NK-92 (cell line): Measurements from ENCODE around the gene RINL.
"Not testable (repeated sequence)": the region's sequence is repeated elsewhere in the genome, so short reads cannot be mapped to it uniquely, and the experiment has no call there.

Experiments used
- DNase-seq: peaks from one replicate; lab custom pipeline; 2025; ENCODE audit not compliant: unreplicated experiment; lab: John Stamatoyannopoulos, UW

The RINL gene

DNA sequence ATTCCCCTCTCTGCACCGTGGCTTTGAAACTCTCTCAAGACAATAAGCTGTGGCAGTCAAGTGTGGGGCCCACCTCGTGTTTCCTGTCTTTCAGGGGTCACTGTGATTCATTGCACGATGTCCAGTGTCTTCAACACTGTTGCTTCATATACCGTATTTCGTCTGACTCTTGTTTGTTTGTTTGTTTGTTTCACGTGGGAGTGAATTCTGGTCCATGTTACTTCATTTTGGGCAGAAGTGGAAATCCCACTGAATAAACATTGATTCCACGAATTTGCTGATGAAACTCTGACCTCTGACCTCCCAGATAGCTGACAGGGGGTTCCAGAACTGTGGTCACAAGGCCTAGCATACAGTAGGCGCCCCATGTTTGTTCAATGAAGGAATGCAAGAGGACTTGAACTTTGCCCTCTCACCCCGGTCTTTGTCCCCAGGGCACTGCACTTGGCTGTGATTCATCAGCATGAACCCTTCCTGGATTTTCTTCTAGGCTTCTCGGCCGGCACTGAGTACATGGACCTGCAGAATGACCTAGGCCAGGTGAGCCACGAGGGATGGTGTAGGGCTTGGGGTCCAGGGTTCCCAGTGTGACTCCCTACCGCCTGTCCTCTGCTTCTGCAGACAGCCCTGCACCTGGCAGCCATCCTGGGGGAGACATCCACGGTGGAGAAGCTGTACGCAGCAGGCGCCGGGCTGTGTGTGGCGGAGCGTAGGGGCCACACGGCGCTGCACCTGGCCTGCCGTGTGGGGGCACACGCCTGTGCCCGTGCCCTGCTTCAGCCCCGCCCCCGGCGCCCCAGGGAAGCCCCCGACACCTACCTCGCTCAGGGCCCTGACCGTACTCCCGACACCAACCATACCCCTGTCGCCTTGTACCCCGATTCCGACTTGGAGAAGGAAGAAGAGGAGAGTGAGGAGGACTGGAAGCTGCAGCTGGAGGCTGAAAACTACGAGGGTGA, 26.8 kb upstream of the RINL start:
- no peak for DNase-seq

DNA sequence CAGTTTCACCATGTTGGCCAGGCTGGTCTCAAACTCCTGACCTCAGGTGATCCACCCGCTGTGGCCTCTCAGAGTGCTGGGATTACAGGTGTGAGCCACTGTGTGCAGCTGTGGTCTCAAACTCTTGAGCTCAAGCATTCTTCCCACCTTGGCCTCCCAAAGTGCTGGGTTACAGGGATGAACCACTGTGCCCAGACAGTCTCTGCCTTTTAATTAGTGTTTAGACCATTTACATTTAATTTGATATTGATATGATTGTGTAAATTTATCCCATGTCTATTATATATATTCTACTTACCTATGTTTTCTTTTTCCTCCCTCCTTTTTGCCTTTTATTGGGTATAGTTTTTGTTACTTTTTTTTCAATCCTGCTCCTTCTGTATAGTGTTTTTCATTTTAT, 23.6 kb upstream of the RINL start:
- DNase-seq: no peak

DNA sequence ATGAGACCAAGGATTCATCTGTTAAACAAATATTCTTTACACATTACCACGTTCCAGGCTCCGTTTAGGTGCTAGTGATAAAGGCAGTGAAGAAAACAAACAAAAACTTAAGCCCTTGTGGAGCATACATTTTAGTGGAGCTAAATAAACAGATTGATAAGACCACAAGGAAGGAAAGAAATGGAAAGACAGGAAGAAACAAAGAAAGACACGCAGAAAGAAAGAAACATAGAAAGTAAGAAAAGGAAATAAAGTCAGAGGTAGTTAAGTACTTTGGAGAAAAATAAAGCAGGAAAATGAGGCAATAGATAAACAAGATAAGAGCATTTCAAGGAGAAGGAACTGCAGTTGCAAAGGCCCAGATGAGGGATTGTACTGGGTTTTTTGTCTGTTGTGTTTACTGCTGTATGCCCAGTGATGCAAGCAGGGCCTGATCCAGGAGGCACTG, 22.7 kb upstream of the RINL start:
- no peak for DNase-seq

DNA sequence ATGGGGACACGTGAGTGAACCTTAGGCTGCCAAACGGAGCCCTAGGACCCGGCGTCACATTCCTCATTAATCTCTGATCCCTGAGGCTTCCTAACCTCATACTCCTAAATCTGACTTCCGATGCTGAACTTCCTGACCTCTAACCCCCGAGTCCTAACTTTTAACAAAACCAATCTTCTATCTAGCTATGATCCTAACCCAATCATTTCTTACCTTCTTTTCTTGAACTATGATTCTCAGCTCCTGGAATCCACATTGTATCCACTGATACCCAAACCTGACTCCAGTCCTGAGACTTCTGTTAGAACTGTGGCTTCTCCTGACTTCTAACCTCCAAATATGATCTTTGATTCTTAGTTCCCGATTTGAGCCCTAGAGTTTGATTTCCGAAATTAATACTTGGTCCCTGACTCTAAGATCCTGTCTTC, 22.1 kb upstream of the RINL start:
- no peak for DNase-seq

DNA sequence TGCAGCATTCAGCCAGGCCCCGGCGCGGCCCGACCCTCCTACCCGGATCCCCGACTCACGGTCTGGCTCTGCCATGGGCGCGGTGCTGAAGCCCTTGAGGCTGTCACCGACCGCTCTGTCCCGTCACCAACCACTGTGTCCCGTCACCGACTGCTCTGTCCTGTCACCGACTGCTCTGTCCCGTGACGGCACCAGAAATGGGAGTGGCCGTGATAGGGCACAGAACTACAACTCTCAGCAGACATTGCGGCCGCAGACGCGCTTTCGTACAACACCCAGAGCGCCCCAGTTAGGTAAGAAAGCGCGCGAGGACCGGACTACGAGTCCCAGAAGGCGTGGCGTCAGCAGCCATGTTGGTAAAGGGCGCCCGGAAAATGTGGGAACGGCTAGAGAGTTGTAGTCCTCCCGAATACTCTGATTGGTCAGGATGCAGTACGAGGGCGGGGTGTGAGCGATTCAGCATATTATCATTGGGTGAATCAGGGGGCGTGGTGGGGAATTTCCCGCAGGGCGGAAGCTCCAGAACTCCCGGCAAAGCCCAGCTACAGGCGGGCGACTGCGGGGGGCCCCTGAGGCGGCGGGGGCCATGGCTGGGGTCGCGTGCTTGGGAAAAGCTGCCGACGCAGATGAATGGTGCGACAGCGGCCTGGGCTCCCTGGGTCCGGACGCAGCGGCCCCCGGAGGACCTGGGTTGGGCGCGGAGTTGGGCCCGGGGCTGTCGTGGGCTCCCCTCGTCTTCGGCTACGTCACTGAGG, 21.5 kb upstream of the RINL start, which contains the start of the genes NFKBIB and SIRT2:
TSS of gene NFKBIB (plus strand) at position 523 of the 755 bp plus-strand sequence. CDS start at position 587, 64 bp downstream.
TSS of gene SIRT2 (minus strand) at position 172 of the 755 bp plus-strand sequence. CDS start at position 75, 97 bp downstream.
- DNase-seq: peak; percentile 95

DNA sequence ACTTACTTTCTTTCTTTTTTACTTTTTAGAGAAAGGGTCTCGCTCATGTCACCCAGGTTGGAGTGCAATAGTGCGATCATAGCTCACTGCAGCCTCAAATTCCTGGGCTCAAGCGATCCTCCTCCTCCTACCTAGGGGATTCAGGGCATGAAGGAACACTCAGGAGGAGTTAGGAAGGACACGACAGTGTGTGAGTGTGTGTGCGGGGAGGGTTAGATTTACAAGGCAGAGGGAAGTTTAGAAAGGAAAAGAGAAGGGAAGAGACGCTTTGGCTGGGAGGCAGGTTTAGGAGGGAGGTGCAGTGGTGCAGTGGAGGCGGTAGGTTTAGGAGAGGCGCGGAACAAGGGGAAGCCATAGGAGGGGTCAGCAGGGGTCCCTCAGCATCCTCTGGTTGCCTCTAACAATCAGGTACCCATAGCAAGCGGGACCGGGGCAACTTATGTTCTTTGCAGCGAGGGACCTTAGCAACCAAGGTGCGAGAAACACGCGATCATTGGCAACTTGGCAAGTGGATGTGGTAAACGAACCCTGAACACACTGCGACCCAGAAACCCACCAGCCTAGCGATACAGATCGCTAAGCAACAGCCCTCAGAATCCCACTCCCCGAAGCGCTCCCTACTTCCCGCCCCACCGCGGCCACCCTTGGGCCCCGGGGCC, 20.8 kb upstream of the RINL start:
- DNase-seq: no peak

DNA sequence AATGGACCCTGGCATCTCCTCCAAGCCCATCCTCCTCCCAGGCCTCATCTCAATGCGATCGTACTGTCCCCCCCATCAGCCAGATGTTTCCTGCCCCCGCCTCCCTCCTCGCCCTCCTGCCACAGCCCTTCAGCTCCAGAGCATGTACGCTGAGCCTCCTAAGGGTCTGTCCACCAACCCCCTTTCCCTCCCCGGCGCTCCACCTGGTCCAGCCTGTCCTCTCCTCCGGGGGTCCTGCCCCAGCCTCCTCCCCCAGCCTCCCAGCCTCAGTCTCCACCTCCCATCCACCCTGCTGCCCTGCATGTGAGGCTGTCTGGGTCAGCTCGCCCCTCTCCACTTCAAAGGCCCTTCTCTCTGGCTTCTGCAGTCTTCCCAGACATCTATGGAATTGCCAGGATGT, 16.9 kb upstream of the RINL start:
- no peak for DNase-seq

DNA sequence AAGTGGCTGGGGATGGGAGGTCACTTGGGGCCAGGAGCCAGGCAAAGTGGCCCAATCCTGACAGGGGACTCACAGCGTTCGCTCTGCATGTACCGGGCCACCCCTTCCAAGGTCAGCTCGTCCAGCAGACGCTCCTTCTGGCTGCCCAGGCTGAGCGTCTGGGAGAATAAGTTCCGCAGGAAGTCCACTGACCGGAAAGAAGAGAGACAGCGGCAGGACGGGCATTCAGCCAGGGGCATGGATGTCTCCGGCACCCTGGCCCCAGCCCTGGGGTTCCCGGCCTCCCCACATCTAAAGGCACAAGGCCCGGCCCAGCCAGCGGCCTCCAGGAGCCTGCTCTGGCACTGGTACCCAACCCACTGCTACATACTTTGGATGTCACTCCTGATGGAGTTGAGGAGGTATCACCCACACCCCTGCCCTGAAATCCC, 15.3 kb upstream of the RINL start:
- DNase-seq: no peak

DNA sequence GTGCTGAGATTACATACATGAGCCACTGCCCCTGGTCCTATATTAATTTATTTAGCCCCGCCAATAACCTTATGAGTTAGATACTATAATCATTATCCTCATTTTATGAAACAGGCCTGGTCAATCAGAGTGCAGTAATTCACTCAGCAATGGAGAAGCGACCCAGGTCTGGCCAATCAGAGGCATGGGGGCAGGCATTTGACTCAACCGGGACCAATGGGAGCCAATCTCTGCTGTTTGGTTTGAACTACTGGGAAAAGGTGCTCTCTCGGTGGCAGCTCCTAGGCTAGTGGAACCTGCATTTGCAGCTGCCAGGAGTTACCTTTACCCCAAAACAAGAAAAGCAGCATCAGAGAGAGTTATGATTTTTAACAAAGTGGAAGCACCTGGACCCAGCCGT, 14.8 kb upstream of the RINL start:
- no peak for DNase-seq

DNA sequence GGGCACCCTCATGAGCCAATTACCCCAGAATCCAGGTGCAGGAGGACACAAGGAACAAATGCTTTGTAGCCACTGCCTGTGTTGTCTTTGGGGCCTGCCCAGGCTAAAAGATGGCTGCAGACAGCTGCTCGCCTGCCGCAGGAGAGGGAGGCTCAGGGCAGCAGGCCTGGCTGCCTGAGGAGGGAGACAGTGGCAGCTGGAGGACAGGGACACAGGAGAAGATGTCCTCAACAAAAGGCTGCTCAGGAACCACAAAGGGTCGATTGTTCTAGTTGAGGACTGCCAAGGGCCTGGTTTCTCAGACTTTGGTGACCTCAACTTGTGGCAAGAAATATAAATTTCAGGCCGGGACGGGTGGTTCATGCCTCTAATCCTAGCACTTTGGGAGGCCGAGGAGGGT, 13.7 kb upstream of the RINL start:
- no peak for DNase-seq

DNA sequence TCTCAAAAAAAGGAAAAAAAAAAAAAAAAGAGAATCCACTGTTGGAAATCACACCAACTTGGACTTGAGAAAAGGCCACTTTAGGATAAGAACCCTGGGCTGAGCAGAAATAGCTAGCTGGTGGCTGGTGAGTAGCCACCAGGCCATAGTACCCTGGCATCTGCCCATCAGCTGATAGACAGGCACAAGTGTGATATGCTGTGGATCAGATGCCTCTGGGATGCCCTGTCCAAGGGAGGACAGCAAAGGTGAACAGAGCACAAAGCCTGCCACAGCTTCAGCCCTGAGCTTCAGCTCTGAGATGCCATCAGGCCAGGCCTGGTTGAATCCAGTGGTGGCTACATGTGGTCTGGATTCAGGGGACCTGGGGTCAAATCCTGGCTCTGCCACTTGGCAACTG, 12.6 kb upstream of the RINL start:
- no peak for DNase-seq

DNA sequence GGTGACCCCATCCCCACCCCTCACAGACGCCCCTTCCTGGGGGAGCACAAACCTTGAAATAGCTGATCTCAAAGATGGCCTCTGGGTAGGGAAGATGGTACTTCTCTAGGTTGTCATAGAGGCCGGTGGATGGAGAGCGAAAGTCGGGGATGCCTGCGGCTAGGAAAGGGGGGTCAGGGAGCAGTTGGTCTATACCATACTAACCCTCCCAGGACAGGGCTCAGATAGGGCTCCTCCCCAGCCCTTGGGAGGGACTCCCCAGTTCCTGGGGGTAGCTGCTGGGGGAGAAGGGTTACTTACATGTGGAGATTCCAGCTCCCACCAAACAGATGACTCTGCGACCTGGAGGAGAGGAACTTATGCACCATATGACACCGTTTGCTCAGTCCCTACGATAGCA, 11.7 kb upstream of the RINL start:
- DNase-seq: no peak

DNA sequence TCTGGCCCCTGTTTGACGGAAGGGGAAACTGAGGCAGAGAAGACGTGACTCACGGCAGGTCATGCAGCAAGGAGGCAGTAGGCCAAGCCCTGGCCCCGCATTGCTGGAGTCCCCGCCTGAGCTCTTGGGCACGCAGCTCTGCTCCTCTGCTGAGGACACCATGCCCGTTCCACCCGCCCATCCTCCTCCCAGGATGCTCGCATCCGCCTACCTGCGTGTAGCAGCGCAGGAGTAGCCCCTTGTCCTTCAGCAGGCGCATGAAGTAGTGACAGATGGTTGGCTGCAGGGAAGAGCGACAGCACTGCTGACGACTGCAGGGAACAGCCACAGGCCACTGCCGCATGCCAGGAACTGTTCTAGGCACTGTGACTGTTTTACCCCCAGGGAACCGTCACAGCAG, 10.8 kb upstream of the RINL start:
- DNase-seq: no peak

DNA sequence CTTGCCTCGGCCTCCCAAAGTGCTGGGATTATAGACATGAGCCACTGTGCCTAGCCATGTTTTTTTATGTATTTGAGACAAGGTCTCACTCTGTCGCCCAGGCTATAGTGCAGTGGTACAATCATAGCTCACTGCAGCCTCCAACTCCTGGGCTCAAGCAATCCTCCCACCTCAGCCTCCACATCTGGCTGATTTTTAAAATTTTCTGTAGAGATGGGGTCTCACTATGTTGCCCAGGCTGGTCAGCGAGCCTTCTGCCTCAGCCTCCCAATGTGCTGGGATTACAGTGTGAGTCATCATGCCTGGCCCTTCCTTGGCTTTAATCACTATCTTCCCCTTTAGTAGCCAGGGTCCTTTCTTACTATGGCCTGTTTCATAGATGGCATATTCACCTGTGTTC, 6.6 kb upstream of the RINL start:
- not testable (repeated sequence) for DNase-seq

DNA sequence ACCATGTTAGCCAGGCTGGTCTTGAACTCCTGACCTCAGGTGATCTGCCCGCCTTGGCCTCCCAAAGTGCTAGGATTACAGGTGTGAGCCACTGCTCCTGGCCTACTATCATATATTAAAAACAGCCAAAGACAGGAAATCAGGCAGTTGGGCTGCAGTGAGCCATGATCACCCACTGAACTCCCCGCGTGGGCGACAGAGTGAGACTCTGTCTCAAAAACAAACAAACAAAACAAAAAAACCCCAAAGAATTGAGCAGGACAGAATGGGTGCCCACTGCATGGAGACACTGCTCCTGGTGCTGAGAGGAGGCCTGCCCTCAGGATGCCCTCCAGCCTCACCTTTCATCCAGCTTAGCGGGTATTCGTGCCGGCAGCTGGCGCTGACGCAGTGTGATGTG, 5.2 kb upstream of the RINL start:
- DNase-seq: no peak

DNA sequence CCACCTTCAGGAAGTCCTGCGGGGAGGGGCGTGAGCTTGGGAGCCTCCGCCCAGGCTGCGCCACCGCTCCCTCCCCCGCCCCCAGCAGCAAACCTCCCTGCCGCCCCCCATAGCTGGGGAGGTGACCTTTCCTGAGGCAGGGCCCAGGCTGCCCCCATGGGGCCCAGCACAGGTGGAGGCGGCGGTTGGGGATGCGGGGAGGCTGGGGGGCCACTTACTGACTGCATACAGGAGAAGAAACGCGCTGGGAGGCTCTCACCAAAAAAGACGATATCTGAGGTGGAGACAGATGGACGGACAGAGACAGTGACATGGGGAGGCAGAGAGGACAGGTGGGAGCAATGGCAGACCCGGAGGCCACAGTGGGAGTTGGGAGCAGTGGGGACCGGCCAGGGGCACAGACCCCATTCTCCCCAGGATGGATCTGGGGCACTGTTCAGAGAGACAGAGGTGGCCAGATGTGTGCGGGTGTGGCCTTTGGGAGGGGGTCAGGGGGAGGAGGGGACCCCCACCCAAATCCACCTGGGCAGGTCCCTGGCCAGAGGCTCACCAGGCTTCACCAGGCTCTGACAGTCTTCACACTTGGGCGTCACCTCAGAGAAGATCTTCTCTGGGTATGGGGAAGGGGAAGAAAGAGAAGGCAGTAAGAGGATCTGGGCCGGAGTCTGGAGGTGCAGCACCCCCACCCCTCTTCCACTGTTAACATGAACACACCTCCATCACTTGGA, 3.0 kb upstream of the RINL start:
- no peak for DNase-seq

DNA sequence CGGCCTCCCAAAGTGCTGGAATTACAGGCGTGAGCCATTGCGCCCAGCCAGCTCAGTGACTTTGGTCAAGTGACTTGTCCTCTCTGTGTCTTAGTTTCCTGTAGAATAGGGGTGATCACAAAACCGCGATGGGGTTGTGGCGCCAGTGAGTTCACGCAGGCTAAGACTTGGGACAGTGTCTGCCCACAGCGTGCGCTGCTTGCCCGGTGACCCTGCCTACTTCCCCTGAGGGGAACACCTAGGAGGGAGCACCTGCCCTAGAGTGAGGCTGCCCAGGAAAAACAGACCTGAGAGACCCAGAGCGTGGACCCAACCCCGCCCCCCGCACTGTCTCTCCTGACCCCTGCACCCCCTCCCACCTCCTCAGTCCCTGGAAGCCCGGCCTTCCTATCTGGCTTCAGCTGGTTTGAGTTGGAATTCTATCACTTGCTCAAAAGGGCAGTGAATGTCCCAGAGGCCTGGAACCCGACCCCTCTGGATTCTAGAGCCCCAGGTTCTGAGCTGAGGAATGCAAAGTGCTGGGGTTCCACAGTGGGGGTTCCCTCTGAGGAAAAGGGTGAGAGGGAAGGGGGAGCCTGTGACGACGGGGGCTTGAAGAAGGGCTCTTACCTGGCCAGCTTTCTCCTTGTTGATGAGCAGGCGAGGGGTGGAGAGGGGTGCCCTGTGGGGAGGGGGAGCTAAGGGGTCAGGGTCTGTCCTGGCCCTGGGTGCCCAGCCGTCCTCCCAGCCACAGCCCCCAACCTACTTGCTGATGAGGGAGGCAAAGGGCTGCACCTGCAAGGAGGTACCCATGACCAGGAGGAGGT, 2.2 kb upstream of the RINL start:
- DNase-seq: no peak

DNA sequence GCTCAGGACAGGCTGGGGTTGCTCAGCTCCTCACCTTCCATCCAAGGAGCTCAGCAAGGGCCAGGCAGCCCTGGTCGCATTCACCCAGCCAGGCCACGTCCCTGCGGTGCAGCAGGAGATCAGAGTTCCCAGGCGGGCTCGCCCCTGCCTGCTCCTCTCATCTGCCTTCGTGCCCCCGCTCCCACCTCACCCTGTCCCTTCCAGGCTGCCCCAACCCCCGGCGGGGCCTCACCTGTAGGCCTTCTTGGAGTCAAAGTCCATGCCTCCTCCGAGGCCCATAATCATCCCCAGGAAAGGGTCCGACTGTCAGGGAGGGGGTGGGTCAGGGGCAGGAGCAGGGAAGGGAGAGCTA, 1.3 kb upstream of the RINL start:
- DNase-seq: no peak

DNA sequence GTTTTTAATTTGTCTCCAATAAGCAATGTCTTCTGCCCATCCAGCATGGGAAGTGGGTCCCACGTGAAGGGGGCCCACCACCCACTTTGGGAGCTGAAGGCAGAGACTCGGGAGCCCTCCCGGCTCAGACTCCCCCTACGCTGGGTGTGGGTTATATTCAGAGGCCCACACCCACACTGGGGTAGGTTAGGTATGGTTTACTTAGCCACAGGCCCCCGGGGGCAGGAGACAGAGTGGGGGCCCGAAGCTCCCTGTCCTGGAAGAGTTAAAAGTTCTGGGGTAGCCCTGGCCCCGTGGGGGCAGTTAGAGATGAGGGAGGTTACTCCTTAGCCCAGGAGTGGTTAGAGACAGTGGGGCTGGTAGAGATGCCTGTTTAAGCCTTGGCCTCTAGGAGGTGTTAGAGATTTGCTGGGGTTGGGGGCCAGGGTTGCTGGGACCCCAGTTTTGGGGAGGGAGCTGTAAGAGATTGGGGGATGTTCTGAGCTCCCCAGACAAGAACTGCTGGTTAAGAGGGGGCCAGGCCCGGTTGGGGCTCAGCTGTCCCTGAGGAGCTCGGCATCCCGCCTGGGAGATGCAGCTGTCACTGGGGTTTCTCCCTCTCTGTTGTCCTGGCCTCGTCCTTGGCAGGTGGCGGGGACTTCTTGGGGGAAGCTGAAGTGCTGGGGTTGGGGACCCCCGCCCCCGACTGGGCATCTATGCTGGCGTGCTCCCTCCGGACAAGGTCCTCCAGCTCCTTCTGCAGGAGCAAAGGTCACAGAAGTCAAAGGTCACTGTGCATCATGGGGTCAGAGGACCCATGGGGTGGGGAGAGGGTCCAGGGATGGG, 712 bp upstream of the RINL start:
- DNase-seq: no peak
